Measurements from ENCODE around the gene ZNF774. TPM values are rescaled to one million over a fixed set of nuclear protein-coding genes. Genes with fewer than 3 reads are reported as not detected.

The ZNF774 gene
- total and polyA plus RNA-seq, 2 of the 13 experiments (the other 11 are each of a cell fraction or from before 2014, with no cell fraction given) = 0.59 to 1.4 TPM

DNA sequence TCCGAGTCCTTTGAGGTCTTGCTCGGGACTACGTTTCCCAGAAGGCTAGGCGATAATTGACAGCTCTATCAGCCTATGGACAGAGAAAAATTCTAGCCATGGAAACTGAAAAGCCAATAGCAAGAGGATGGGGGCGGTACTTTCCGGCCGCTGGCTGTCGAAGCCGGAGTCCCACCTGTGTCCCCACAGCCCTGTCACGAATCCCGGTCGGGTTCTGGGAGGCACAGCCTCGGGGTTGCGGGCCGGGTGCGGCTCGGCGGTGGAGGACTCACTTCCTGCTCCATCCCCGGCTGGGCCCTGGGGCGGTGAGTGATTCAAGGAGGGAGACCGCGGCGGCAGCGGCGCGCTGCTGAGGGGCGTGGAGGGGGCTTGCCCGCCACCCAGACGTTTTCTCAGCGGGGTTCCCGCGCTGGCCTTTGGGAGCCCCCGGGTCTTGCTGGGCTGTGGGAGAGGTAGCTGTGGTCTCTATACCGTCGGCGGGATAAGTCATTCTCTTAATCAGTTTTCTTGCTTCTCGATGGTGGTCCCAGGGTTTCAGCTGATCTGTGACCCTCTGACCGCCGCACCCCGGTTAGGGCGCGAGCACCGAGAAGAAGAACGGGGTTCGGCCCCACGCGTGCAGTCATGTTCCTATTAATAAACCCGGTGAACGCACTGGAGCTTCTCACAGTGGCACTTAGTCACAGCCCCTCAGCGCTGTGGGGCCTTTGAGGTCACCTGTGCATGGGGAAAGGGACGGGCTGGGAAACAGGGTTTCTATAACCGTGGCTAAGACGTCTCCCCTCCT is at the start of gene ZNF774 (continued):
- TF ChIP-seq, protein P1, sequence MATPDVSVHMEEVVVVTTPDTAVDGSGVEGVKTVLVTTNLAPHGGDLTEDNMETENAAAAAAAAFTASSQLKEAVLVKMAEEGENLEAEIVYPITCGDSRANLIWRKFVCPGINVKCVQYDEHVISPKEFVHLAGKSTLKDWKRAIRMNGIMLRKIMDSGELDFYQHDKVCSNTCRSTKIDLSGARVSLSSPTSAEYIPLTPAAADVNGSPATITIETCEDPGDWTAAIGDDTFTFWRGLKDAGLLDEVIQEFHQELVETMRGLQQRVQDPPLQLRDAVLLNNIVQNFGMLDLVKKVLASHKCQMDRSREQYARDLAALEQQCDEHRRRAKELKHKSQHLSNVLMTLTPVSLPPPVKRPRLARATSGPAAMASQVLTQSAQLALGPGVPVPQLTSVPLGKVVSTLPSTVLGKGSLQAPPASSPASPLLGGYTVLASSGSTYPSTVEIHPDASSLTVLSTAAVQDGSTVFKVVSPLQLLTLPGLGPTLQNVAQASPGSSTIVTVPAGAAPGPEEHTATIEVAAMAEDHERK (CRISPR knock-in tag; IDR thresholded peaks at IDR 0.05; ENCODE audit: low read depth) = no peak
- TF ChIP-seq CAMTA2 (CRISPR knock-in tag; IDR thresholded peaks at IDR 0.05; ENCODE audit: borderline replicate concordance) (no peak), PREB (CRISPR knock-in tag; IDR thresholded peaks at IDR 0.05) (no peak), MTF2 (CRISPR knock-in tag; IDR thresholded peaks at IDR 0.05; ENCODE audit: borderline replicate concordance) (0 out of 2 replicates have a peak, but pooled peaks have one; percentile 50), NR2F6 (IDR thresholded peaks at IDR 0.05) (no peak), NR2F6 (CRISPR knock-in tag; IDR thresholded peaks at IDR 0.05) (no peak), MBD4 (IDR thresholded peaks at IDR 0.05; ENCODE audit: borderline replicate concordance, low read length) (no peak), GATAD2A (CRISPR knock-in tag; IDR thresholded peaks at IDR 0.05) (no peak; the same call in 1 of the 2 replicates), ZNF652 (CRISPR knock-in tag; IDR thresholded peaks at IDR 0.05; ENCODE audit: borderline replicate concordance, low read depth) (no peak), FOXP1 (IDR thresholded peaks at IDR 0.05) (no peak), FOXP1 (CRISPR knock-in tag; IDR thresholded peaks at IDR 0.05) (no peak), IRX3 (CRISPR knock-in tag; IDR thresholded peaks at IDR 0.05; ENCODE audit: borderline replicate concordance, low read depth) (no peak), KAT2B (IDR thresholded peaks at IDR 0.05; ENCODE audit: borderline replicate concordance, low read depth, low read length) (no peak), ZNF317 (CRISPR knock-in tag; IDR thresholded peaks at IDR 0.05) (no peak), SIN3B (IDR thresholded peaks at IDR 0.05; ENCODE audit: low read length) (no peak), ZNF34 (CRISPR knock-in tag; IDR thresholded peaks at IDR 0.05; ENCODE audit: borderline replicate concordance) (no peak), ATAD3A (CRISPR knock-in tag; IDR thresholded peaks at IDR 0.05) (no peak), NFE2 (CRISPR knock-in tag; IDR thresholded peaks at IDR 0.05) (no peak)
- TF ChIP-seq, protein P2, sequence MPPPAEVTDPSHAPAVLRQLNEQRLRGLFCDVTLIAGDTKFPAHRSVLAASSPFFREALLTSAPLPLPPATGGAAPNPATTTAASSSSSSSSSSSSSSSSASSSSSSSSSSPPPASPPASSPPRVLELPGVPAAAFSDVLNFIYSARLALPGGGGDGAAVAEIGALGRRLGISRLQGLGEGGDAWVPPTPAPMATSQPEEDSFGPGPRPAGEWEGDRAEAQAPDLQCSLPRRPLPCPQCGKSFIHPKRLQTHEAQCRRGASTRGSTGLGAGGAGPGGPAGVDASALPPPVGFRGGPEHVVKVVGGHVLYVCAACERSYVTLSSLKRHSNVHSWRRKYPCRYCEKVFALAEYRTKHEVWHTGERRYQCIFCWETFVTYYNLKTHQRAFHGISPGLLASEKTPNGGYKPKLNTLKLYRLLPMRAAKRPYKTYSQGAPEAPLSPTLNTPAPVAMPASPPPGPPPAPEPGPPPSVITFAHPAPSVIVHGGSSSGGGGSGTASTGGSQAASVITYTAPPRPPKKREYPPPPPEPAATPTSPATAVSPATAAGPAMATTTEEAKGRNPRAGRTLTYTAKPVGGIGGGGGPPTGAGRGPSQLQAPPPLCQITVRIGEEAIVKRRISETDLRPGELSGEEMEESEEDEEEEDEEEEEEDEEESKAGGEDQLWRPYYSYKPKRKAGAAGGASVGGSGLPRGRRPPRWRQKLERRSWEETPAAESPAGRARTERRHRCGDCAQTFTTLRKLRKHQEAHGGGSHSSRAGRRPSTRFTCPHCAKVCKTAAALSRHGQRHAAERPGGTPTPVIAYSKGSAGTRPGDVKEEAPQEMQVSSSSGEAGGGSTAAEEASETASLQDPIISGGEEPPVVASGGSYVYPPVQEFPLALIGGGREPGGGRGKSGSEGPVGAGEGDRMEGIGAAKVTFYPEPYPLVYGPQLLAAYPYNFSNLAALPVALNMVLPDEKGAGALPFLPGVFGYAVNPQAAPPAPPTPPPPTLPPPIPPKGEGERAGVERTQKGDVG (CRISPR knock-in tag; IDR thresholded peaks at IDR 0.05; ENCODE audit: borderline replicate concordance) = no peak
- TF ChIP-seq, protein P3, sequence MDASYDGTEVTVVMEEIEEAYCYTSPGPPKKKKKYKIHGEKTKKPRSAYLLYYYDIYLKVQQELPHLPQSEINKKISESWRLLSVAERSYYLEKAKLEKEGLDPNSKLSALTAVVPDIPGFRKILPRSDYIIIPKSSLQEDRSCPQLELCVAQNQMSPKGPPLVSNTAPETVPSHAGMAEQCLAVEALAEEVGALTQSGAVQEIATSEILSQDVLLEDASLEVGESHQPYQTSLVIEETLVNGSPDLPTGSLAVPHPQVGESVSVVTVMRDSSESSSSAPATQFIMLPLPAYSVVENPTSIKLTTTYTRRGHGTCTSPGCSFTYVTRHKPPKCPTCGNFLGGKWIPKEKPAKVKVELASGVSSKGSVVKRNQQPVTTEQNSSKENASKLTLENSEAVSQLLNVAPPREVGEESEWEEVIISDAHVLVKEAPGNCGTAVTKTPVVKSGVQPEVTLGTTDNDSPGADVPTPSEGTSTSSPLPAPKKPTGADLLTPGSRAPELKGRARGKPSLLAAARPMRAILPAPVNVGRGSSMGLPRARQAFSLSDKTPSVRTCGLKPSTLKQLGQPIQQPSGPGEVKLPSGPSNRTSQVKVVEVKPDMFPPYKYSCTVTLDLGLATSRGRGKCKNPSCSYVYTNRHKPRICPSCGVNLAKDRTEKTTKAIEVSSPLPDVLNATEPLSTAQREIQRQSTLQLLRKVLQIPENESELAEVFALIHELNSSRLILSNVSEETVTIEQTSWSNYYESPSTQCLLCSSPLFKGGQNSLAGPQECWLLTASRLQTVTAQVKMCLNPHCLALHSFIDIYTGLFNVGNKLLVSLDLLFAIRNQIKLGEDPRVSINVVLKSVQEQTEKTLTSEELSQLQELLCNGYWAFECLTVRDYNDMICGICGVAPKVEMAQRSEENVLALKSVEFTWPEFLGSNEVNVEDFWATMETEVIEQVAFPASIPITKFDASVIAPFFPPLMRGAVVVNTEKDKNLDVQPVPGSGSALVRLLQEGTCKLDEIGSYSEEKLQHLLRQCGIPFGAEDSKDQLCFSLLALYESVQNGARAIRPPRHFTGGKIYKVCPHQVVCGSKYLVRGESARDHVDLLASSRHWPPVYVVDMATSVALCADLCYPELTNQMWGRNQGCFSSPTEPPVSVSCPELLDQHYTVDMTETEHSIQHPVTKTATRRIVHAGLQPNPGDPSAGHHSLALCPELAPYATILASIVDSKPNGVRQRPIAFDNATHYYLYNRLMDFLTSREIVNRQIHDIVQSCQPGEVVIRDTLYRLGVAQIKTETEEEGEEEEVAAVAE (CRISPR knock-in tag; IDR thresholded peaks at IDR 0.05; ENCODE audit: borderline replicate concordance) = no peak
